Stimulated activated CD8-positive, alpha-beta memory T cell treated with anti-CD3 and anti-CD28 coated beads, Interleukin-12 subunit alpha, Interleukin-12 subunit beta, amount 100 ng/mL, for 24 hours (primary cell): ENCODE results near the gene DCP1A.
A peak's percentile ranks its signal among the peaks of the same experiment; 100 is the strongest.
"Not testable (repeated sequence)": the region's sequence is repeated elsewhere in the genome, so short reads cannot be mapped to it uniquely, and the experiment has no call there.

Source experiments
- DNase-seq: peaks from one replicate; pipeline ENCODE4 v3.0.0-alpha.2; 2020; ENCODE audit errors: extremely low read depth

DCP1A gene

GRCh38 chr3:53264718-53265117 lies 82.6 kb downstream of the DCP1A start:
- no peak for DNase-seq

- DNase-seq = no peak
Measured at GRCh38 chr3:53263907-53264306, 83.4 kb downstream of the DCP1A start.

- no peak for DNase-seq
Measured at GRCh38 chr3:53261712-53262111, 85.6 kb downstream of the DCP1A start.

GRCh38 chr3:53260286-53260785 lies 87.0 kb downstream of the DCP1A start:
- no peak for DNase-seq

- no peak for DNase-seq
Measured at GRCh38 chr3:53259427-53260259, 87.7 kb downstream of the DCP1A start.

- no peak for DNase-seq
Measured at GRCh38 chr3:53258600-53259426, 88.5 kb downstream of the DCP1A start.

GRCh38 chr3:53257465-53257864 lies 89.9 kb downstream of the DCP1A start:
- no peak for DNase-seq

- DNase-seq = no peak
Measured at GRCh38 chr3:53256704-53257055, 90.7 kb downstream of the DCP1A start.

- DNase-seq = peak; percentile 60
Measured at GRCh38 chr3:53255775-53256703, 91.3 kb downstream of the DCP1A start, which contains the start of gene TKT. Gene TKT, minus strand, starts transcription at chr3:53256022. Its CDS starts 80 bp downstream, at chr3:53255942.

GRCh38 chr3:53255423-53255774 lies 91.9 kb downstream of the DCP1A start:
- DNase-seq = no peak

- peak; percentile 11 for DNase-seq
Measured at GRCh38 chr3:53254509-53255422, 92.6 kb downstream of the DCP1A start.

GRCh38 chr3:53253707-53254508 lies 93.4 kb downstream of the DCP1A start:
- no peak for DNase-seq

- DNase-seq = not testable (repeated sequence)
Measured at GRCh38 chr3:53252947-53253322, 94.4 kb downstream of the DCP1A start.

GRCh38 chr3:53252096-53252946 lies 95.0 kb downstream of the DCP1A start:
- DNase-seq = no peak

GRCh38 chr3:53250881-53251605 lies 96.3 kb downstream of the DCP1A start:
- no peak for DNase-seq

GRCh38 chr3:53250453-53250852 lies 96.9 kb downstream of the DCP1A start:
- DNase-seq = no peak

GRCh38 chr3:53248161-53248560 lies 99.2 kb downstream of the DCP1A start:
- DNase-seq = no peak

- DNase-seq = no peak
Measured at GRCh38 chr3:53247619-53248018, 99.7 kb downstream of the DCP1A start.
